ENCODE measurements around the gene CCNL1.

CCNL1 gene

DNA sequence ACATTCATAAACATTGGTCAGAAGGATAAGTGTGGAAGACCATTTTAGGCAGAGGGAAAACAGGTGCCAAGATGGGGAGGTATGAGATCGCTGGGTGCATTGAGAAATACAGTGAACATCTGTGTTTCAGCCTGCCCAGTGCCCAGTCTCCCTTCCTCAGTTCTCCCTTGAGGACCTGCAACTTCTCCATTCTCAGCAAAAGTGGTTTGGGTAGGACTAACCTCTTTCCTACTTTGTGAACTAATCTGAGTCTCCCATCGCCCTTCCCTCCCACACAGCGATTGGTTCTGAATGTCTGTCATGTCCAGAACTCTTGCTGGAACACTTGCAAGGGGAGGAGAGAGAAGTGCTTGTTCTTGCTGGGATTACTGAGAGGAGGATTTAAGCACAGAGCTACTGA lies 10.9 kb upstream of the CCNL1 start:
- DNase-seq = no peak

DNA sequence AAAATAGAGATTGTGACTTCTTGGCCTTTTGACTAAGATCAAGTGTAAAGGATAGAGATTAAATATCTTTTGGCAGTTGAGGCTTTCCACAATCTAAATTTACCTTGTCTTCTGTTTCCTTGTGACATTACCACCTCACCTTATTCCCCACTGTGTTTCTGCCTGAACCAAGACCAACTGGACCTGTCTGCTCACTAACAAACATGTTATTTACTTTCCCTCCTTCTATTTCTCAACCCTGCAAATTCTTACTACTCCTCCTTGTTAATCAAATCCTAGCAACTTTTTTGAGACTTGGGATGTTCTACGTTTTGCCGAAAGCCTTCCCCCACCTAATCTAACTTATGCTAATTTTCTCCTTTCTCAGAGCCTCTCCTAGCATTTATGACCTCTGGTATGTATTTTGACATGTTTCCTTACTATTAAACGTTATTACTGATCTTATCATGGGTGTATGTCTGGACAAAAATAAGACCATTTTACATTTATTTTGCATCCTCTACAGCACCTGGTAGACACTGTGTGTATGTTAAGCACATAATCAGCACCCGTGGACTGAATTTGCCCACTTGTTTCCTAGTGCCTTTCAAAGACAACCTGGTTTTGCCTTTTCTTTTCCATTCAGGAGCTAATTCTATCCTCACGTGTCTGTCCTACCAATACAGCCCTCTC lies 7.6 kb upstream of the CCNL1 start:
- DNase-seq = no peak

DNA sequence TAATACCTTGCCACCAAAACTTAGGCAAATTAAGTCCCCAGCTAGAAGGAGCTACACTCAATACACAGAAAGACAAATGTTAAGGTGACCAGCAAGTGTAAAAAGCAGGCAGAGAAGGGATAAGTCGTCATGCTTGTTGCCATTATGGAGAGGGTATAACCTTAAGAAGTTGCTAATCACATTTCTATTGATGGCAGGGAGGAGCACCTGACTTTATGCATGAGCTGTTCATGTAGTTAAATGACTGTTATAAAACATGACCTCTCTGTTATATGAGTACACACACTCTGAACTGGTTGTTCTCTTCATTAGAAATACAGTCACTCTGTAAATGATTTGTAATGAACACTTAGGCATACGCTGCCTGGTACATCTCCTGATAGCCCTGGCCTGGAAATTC lies 6.6 kb upstream of the CCNL1 start:
- no peak for DNase-seq

DNA sequence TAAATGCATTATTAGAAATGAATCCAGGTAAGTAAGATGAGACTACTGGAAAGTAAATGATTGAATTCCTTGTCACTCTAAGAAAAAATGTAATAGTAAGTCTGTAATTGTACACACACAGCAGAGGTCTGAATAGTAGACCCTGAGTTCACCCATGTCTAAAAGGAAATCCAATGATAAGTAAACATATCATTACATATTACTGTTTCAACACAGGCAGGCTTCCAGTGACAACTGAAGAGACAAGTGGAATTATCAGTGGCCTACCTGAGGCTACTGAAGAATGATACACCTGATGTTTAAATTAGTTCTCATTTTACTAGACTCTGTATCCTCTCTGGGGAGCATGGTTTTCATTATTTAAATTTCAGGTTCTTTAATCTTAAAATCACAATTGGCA lies 6.2 kb upstream of the CCNL1 start:
- DNase-seq = no peak

DNA sequence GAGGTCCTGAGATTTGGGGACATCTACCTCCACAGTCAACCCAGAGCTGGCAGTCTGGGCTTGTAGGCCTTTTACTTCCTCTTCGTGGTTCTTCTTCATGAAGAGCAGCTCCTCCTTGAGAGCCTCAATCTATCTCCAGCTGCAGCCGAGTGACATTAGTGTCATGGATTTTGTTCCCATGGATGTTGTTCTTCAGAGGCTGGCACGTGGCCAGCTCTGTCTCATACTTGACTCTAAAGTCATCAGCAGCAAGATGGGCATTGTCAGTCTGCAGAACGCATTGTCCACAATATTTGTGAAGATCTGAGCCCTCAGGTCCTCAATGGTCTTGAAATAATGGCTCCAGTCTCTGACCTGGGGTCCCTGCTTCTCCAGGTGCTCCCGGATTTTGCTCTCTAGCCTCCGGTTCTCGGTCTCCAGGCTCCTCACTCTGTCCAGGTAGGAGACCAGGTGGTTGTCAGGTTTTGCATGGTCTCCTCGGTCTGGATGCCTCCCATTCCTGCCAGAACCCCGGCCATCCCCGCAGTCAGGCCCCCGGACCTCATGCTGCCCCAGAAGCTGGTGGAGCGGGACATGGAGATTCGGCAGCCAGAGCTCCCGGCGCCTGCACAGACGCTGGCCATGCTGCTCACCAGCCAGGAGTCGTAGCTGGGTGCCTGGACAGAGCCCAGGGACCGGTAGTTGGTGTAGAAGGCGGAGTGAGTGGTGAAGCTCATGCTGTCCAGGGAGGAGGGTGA lies 3.4 kb upstream of the CCNL1 start:
- peak; percentile 13 for DNase-seq

DNA sequence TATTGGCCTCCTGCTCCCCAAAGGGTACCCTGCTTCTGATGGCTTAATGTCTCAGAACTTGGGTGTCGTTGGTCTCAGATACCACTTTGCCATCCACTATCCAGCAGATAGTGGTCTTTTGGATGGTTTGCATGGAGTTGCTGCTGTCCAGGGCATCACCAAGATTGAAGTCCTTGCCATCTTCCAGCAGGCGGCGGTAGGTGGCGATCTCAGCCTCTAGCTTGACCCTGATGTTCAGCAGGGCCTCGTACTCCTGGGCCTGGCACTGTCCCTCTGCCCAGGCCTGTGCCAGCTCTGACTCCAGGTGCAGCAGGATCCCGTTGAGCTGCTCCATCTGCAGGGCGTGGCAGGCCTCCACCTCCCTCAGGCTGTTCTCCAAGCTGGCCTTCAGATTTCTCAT lies 2.7 kb upstream of the CCNL1 start:
- DNase-seq = peak; percentile 25

DNA sequence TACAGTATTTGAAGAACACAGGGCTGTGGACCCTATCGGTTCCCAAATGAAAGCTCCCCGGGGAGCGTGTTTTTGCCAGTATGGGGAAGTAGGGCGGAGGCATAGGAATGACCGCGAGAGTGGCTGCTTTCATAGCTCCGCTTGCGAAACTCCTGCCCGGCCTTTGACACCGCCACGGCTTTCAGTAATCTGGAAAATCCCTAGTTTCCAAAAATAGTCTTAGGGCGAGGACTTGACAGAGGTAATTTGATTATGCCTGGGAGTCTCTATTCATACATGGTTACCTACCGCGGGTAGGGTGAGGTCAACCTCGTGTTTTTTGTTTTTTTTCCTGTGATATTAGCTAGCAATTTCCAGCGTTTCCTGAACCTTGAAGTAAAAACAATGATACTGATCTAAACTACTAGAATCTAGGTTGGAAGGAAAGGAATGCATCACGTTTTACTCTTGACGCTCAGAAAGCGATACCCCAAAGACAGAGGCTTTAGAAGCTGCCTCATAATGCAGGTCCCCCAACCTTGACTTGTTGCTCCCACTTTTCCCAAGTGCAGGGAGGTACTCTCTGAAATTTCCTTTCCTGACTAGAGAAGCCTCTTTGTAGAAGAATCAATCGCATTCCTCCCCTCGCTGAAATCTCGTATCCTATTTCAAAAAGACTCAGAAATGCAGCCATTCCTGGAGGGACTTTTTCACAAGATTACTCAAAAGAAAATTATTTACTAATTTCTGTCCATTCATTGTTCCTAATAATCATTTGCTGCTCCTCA lies 894 bp upstream of the CCNL1 start:
- peak; percentile 88 for DNase-seq

DNA sequence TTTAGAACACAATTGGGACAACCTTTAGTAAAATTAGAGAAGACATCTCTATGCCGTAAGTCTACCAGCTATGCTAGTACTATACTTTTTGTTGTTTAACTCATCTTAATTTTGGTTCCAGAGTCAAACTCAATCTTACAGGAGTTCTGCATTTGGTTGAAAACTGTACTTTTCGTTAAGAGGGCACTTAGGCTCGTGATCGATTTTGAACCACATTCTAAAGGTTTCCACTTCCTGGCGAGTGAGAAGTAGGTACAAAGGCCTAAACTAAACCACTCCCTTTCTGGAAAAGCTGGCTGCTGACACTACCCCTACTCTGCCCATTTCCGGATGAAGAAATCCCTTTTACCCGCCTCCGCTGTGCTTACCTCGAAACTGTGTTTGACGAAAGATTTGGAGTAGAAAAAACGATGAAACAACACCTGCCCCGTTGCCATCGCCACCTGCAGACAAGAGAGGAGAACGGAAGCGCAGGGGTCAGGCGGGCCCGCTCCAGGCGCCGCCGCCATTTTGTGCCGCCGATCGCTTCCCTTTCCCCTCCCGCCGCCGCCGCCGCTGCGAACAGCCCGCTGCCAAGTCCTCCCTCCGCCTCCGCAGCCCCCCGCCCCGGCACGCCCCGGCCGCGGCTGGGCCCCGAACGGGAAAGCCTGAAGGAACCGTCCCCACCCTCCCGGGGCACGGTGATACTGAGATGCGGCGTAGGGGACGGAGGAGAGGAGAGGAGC lies 748 bp downstream of the CCNL1 start:
- DNase-seq = peak; percentile 48

DNA sequence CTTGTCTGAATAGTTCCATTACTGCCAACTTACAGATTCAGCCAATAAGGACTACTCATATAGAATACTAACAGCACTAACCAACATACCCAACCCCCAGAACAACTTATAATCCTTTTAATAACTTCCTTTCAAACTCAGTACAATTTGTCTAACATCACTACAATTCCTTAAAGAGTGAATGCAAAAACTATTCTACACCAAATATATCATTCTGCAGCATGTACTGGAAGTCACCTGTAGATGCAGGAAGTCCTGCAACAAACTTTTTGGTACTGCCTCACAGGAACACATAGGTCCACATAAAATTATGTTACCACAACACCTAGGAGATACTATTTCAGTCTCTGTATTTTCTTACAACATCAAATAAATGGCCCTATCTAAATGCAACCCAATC lies 2.1 kb downstream of the CCNL1 start:
- no peak for DNase-seq

DNA sequence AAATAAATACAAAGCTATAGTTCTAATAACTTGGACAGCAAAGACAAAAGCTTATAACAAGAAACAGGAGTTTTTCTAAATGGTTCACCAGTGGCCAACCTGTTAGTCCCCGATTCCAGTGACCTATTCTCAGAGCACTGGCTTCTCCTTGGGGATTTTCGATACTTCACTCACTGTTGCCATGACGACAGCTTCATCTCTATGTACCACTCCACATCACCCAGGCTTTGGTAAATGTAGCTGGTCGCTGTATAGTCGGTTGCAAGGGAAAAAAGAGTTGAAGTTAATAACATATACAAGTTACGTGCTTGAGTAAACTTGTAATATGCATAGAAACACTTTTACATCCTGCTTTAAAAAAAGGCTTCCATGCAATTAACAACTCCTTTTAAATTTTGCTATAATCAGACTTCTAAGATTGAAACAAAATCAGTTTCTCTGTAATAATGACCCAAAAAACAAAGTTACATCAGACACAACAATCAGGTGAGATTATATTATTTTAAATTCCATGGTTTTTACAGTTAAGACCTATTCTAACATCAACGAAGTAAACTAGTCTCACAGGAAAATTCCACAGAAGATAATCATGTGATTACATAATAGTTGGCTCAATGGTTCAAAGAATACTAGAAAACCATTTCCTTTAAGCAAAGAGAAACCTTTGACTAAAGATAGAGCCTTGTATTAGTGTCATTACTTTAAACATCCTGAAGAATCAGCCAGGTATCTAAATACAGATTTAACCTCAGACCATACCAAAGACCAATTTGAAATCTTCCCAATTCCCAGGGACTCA lies 2.9 kb downstream of the CCNL1 start:
- no peak for DNase-seq

DNA sequence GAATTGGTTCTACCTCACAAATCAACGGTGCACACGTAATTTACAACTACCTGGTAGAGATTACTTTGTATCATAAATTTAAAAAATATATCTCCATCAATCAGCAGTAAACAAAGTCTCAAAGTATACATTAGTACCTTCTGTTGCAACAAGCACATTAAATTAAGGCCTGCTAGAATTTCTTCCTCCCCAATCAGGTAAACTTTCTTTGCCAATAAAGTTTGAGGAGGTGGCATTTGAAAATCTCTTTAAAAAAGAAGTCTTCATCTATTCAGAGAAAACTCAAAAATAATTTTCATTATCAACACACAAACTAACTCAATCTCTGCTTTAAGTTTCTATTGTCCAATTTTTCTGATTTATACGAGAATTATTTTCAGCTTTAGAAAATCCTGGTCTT lies 4.4 kb downstream of the CCNL1 start:
- no peak for DNase-seq

DNA sequence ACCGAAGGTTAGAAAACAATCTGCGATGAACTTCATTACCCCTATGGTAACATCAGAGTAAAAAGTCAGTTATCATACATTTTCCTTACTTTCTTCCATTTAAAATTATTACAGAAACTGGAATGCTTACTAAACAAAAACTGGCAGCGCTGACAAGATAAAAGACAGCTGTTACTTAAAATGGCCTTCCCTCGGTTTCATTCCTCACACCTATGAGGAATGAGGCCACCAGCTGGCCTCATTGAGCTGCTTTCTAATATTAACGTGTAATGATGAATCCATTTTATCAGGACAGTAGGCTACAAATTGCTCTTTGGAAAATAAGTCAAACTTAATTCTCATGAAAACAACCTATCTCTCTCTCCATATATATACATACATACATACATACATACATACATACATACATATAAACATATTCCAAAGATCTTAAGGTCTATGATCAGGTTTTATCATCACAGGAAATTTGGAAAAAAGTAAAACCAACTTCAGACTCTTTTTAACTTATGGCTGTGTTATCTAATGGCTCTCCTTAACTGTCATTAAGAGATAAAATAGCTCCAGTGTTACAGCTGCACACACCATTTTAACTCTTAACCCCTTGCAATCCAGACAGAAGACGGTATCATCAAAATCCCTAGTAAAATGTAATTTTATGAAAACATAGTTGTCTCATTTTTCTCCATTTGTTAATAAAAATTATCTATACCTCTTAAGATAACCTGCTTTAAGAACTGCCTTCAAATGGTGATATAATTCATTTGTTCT lies 5.2 kb downstream of the CCNL1 start:
- no peak for DNase-seq

DNA sequence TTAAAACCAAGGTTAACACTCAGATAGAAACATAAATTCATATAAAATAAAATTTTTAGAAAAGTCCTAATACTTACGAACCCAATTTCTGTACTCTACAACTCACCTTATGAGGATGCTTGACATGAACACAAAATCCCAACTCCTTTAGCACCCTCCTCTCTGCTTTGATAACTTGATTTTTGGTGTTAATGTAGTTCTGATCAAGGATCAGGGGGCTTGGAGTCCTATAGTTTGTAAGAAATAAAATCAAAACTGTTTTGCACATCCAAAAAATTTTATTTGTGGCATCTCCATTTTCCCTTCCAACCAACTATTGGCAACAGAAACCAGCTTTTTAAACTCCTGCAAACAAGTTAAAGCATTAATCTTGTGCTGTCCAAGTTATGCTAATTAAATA lies 7.0 kb downstream of the CCNL1 start:
- no peak for DNase-seq

DNA sequence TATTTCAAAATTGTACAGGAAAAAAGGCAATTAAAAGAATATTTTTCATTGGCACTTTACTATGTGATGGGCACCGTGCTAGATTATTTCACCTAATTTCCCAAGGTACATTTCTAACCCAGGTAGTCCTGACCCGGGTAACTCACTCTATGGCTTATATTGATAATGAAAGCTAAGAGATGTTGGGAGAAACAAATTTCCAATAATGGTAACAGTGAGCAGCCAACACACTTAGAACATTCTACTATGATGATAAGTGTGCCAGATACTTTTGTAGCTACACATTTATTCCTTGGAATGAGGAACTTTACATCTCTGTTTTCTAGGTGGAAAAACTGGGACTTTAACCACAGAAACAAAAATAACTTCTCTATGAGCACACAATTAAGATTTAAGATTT lies 7.5 kb downstream of the CCNL1 start:
- no peak for DNase-seq

DNA sequence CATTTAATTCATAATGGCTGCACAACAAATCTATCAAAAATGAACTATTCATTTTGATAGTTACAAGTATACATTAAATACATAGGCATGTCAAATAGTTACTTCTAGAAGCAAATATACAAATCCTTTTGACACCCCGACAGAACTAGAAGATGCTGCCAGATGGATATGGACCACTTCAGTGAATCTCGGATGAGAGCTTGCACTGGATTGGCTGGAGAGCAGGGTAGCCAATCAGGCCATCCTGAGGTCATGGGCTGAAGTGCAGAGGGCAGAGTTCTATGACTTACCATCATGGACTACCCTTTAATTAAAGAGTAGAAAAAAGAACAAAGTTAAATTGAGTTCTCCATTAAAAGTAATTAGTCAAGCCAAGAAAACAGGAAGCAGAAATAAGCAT lies 8.3 kb downstream of the CCNL1 start:
- no peak for DNase-seq

DNA sequence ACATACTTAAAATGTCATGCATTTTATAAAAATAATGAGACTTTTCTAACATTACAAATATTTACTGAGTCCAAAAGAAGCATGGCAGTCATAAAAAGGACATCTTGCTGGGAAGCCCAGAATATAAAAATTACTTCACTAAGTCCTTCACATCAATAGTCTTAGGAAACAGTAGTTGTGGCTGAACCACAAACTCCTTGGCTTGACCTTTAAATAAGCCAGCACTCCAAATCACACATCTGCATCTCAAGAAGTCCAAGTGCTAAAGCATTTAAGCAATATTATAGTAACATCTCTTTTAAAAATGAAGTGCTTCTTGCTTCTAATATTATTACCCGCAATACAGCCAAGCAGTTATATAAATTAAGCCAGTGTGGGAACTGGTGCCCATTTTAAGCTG lies 8.8 kb downstream of the CCNL1 start:
- DNase-seq = no peak

DNA sequence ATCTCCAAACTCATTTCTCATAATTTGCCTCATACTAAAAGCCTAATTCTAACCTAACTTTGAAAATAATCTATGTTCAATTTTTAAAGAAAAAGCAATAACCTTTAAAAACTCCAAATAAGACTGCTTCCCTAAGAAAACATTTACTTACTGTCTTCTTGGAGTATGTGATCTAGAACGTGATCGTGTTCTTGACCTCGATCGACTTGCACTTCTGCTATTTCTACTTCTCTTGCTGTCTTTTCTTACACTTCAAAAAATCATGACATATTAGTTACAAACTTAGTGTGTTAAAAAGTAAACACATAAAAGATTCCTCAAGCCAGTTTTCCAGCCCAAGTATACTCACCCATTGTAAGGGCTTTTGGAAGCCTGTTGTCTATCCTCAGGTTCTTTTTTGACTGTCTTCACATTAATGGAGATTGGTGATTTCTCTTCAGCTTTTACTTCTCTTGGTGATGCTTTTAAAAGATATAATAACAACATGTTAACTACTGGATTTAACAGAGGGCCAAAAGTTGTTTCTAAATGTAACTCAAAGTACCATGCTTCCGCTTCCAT lies 10.7 kb downstream of the CCNL1 start:
- no peak for DNase-seq

DNA sequence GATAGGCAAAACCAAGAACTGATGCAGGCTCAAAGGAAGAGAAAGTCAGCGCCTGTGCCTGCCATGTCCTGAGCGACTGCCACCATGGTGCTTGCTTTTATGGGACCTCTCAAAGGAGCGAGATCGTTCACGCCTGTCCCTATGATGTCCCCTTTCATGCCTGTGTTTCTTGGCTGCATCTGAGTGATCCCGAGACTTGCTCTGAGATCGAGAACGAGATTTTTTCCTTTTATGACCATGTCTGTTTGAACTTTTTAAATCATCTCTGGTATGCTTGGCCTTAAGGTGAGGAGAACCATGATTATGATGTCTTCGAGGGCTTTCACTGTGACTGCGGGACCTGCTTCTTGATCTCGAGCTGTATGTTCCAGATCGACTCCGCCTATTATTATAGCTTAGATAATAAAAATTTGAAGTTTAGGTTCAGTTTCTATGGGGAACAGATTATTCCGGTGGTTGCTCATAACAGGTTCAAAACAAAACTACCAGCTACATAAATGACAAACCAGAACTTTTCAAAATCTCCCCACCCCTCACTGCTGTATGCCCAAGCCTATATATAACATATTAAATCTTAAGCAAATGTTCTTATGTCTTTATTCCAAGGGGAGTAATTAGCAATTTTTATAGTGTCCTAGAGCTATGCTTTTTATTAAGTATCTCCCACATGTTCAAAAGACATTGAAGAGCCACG lies 11.6 kb downstream of the CCNL1 start:
- no peak for DNase-seq

DNA sequence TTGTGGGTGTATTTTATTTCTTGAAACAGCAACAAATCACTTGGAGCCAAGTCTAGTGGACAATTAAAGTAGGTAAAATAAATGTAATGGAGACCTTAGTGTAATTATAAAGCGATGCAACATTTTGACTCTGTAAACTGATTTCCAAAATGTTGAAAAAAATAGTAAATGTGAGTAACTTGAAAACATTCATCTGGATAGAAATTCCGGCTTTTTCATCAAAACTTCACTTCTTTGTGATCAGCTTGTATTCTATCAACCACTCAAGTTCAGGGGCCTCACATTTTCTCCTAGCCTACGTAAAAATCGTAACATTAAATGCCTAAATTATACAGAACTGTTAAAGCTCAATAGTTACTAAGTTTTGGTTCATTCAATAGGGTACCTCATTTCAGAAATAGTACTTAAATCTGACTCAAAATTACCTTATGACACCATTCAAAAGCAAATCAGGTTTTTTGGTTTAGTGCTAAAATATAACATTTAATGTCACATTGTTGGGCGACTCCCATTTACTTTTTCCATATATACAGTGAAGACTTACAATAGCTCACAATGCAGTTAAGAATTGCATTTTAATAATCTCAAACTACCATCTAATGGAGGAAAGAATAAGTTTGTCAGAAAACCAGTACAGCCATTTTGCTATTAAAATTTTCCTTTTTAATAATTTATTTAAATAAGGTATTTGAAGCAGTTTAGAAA lies 12.7 kb downstream of the CCNL1 start:
- DNase-seq = no peak

All from fibroblast of skin of back (primary cell).